HG02610 (cell line): Measurements from ENCODE around the gene CREB3L1.
"Not testable (repeated sequence)": the region's sequence is repeated elsewhere in the genome, so short reads cannot be mapped to it uniquely, and the experiment has no call there.

Experiments used
- ATAC-seq: cut with Tn5 transposase; IDR thresholded peaks from one replicate; pipeline ENCODE4 v1.9.1; 2021; ENCODE audit warnings: mild to moderate bottlenecking, moderate library complexity; ENCODE audit not compliant: unreplicated experiment

CREB3L1 gene

GRCh38 chr11:46295312-46296058 lies 18.0 kb downstream of the CREB3L1 start:
- ATAC-seq: peak; percentile 72

GRCh38 chr11:46296059-46296527 lies 18.6 kb downstream of the CREB3L1 start:
- ATAC-seq: no peak

- no peak for ATAC-seq
These were observed 19.3 kb downstream of the CREB3L1 start for GRCh38 chr11:46296528-46297448.

- ATAC-seq: no peak
These were observed 21.4 kb downstream of the CREB3L1 start for GRCh38 chr11:46298699-46299433.

- no peak for ATAC-seq
These were observed 22.0 kb downstream of the CREB3L1 start for GRCh38 chr11:46299451-46299961.

- ATAC-seq: no peak
These were observed 22.8 kb downstream of the CREB3L1 start for GRCh38 chr11:46300270-46300669.

GRCh38 chr11:46302866-46303265 lies 25.4 kb downstream of the CREB3L1 start:
- peak; percentile 51 for ATAC-seq

- not testable (repeated sequence) for ATAC-seq
These were observed 26.6 kb downstream of the CREB3L1 start for GRCh38 chr11:46304036-46304435.

- ATAC-seq: no peak
These were observed 27.2 kb downstream of the CREB3L1 start for GRCh38 chr11:46304605-46305179.

GRCh38 chr11:46305295-46305694 lies 27.8 kb downstream of the CREB3L1 start:
- no peak for ATAC-seq

GRCh38 chr11:46306296-46306853 lies 28.9 kb downstream of the CREB3L1 start:
- ATAC-seq: no peak

- no peak for ATAC-seq
These were observed 29.9 kb downstream of the CREB3L1 start for GRCh38 chr11:46307369-46307768.

- ATAC-seq: no peak
These were observed 30.4 kb downstream of the CREB3L1 start for GRCh38 chr11:46307785-46308341.

- peak; percentile 42 for ATAC-seq
These were observed 31.4 kb downstream of the CREB3L1 start for GRCh38 chr11:46308631-46309419.

GRCh38 chr11:46309814-46310259 lies 32.4 kb downstream of the CREB3L1 start:
- peak; percentile 87 for ATAC-seq

GRCh38 chr11:46315033-46315738 lies 37.7 kb downstream of the CREB3L1 start:
- no peak for ATAC-seq

GRCh38 chr11:46315783-46316563 lies 38.5 kb downstream of the CREB3L1 start:
- ATAC-seq: no peak

- no peak for ATAC-seq
These were observed 41.6 kb downstream of the CREB3L1 start for GRCh38 chr11:46319074-46319453.
